Measurements from ENCODE around the gene MARF1. TPM values are rescaled to one million over a fixed set of nuclear protein-coding genes. Genes with fewer than 3 reads are reported as not detected.
"Not testable (repeated sequence)": the region's sequence is repeated elsewhere in the genome, so short reads cannot be mapped to it uniquely, and the experiment has no call there.

MARF1 gene
- polyA plus RNA-seq, 3 donors = 47.0 to 65.2 (median 53.7) TPM

GRCh38 chr16:15559176-15559575 lies 83.8 kb downstream of the MARF1 start:
- no peak for DNase-seq (ENCODE audit: extremely low read depth in 1 of 11, low read depth in 9 of 11, low spot score in 4 of 11)

GRCh38 chr16:15557258-15557657 lies 85.7 kb downstream of the MARF1 start:
- no peak for DNase-seq (ENCODE audit: extremely low read depth in 1 of 11, low read depth in 9 of 11, low spot score in 4 of 11)

GRCh38 chr16:15556130-15556529 lies 86.8 kb downstream of the MARF1 start:
- no peak for DNase-seq (ENCODE audit: extremely low read depth in 1 of 11, low read depth in 9 of 11, low spot score in 4 of 11)

GRCh38 chr16:15553313-15554088 lies 89.5 kb downstream of the MARF1 start:
- no peak for DNase-seq (ENCODE audit: extremely low read depth in 1 of 11, low read depth in 9 of 11, low spot score in 4 of 11)

- DNase-seq (ENCODE audit: extremely low read depth in 1 of 11, low read depth in 9 of 11, low spot score in 4 of 11) = no peak
These were observed 90.4 kb downstream of the MARF1 start for GRCh38 chr16:15552507-15552906.

- no peak for DNase-seq (ENCODE audit: extremely low read depth in 1 of 11, low read depth in 9 of 11, low spot score in 4 of 11)
These were observed 94.5 kb downstream of the MARF1 start for GRCh38 chr16:15548482-15548891.

- DNase-seq (ENCODE audit: extremely low read depth in 1 of 11, low read depth in 9 of 11, low spot score in 4 of 11) = no peak
These were observed 95.2 kb downstream of the MARF1 start for GRCh38 chr16:15547768-15548096.

- not testable (repeated sequence) for DNase-seq (ENCODE audit: extremely low read depth in 1 of 11, low read depth in 9 of 11, low spot score in 4 of 11)
These were observed 95.7 kb downstream of the MARF1 start for GRCh38 chr16:15547072-15547767.

GRCh38 chr16:15545544-15545943 lies 97.4 kb downstream of the MARF1 start:
- DNase-seq (ENCODE audit: extremely low read depth in 1 of 11, low read depth in 9 of 11, low spot score in 4 of 11) = no peak

- no peak for DNase-seq (ENCODE audit: extremely low read depth in 1 of 11, low read depth in 9 of 11, low spot score in 4 of 11)
These were observed 98.5 kb downstream of the MARF1 start for GRCh38 chr16:15544405-15544804.

Other genes starting within 250 kb of the MARF1 start
- gene MPV17L, start 247.4 kb downstream of the MARF1 start, polyA plus RNA-seq (ENCODE audit: insufficient read length in 3 of 3) = 10 to 100 TPM in 1 of 3 donors, 1 to 10 TPM in 2; 8.0 to 13.1 (median 9.0) TPM
- 10 to 100 TPM; 36.9 to 46.6 (median 42.8) TPM for gene BMERB1, start 208.6 kb downstream of the MARF1 start, polyA plus RNA-seq (ENCODE audit: insufficient read length in 3 of 3)
- 10 to 100 TPM; 38.1 to 49.8 (median 43.1) TPM for gene NDE1, start 7.1 kb upstream of the MARF1 start, polyA plus RNA-seq (ENCODE audit: insufficient read length in 3 of 3)
- 10 to 100 TPM in 2 of 3 donors, 1 to 10 TPM in 1; 9.9 to 12.2 (median 10.7) TPM for gene MYH11, start 213.9 kb upstream of the MARF1 start, polyA plus RNA-seq (ENCODE audit: insufficient read length in 3 of 3)
- 10 to 100 TPM; 35.5 to 45.3 (median 37.5) TPM for gene CEP20, start 245.4 kb upstream of the MARF1 start, polyA plus RNA-seq (ENCODE audit: insufficient read length in 3 of 3)

All from renal cortex interstitium (tissue), 11 donors.